Esophagus muscularis mucosa (tissue), 4 donors: ENCODE results near the gene ARL15. TPM values are rescaled to one million over a fixed set of nuclear protein-coding genes. Genes with fewer than 3 reads are reported as not detected.

Source experiments
- DNase-seq: peaks from one replicate; pipeline ENCODE4 v3.0.0-alpha.2; 2017; ENCODE audit errors: extremely low spot score
- H3K27ac ChIP-seq, 4 donors: fragments of 200-600 bp; sonication (generic); replicated peaks in 1 of 4; 1 replicate in 3 of 4; 2 replicates in 1 of 4; pipeline ENCODE4 v1.5.1; 2016 to 2019; ENCODE audit warnings: mild to moderate bottlenecking in 1 of 4
- H3K27me3 ChIP-seq, 4 donors: fragments of 200-600 bp; sonication (generic); one replicate each; pipeline versions ENCODE4 v1.5.1 to v1.6.0; 2016 to 2019
- H3K36me3 ChIP-seq, 4 donors: fragments of 200-600 bp; sonication (generic); one replicate each; pipeline ENCODE4 v1.5.1; 2016 to 2019
- H3K4me1 ChIP-seq, 4 donors: fragments of 200-600 bp; sonication (generic); one replicate each; pipeline ENCODE4 v1.5.1; 2016 to 2019
- H3K4me3 ChIP-seq, 4 donors: fragments of 200-600 bp; sonication (generic); 1 replicate in 2 of 4; 2 replicates in 2 of 4; pipeline ENCODE4 v1.5.1; 2016 to 2019; ENCODE audit warnings: mild to moderate bottlenecking in 4 of 4, moderate library complexity in 1 of 4
- H3K9me3 ChIP-seq, 4 donors: fragments of 200-600 bp; sonication (generic); 1 replicate in 3 of 4; 2 replicates in 1 of 4; pipeline ENCODE4 v1.5.1; 2016 to 2019
- EP300 ChIP-seq: sonication (generic); formaldehyde crosslinking; IDR thresholded peaks from one replicate; pipeline ENCODE4 v1.6.1; 2017; ENCODE audit warnings: antibody characterized with exemption
- POLR2A ChIP-seq: fragments of 450-650 bp; IDR thresholded peaks from one replicate; pipeline ENCODE4 v1.6.1; 2017; ENCODE audit warnings: antibody characterized with exemption, moderate library complexity, mild to moderate bottlenecking, low read depth
- POLR2AphosphoS5 ChIP-seq, 2 donors: sonication (generic); formaldehyde crosslinking; IDR thresholded peaks; one replicate each; pipeline ENCODE4 v1.6.1; 2017; ENCODE audit warnings: antibody characterized with exemption in 2 of 2
- WGBS: methylation state at CpG from one replicate; pipeline ENCODE4 v1.1.5; 2018; 5-methylcytosine and 5-hydroxymethylcytosine counted together
- intact Hi-C: fragments of 100-400 bp; cut with DNase I; formaldehyde crosslinking; loops from one replicate; pipeline ENCODE4 v1.15.1; 2023
- total RNA-seq, 4 donors: library from RNA; depleted of rRNA; stranded (reverse); fragments of >200 nt; gene quantifications; one replicate each; pipeline versions ENCODE4 v1.1.0 to v1.2.1, GENCODE V29; 2016
- TF ChIP-seq, protein P1 (sequence below), 3 experiments: fragments of 200-600 bp in 2 of 3; fragments of 450-650 bp in 1 of 3; sonication (generic) in 2 of 3; IDR thresholded peaks; one replicate each; pipeline ENCODE4 v1.5.1; 2017 to 2019; ENCODE audit warnings: antibody characterized with exemption in 3 of 3, mild to moderate bottlenecking in 2 of 3, moderate library complexity in 1 of 3

Gene ARL15
- total RNA-seq, 4 donors from 2014 or later = 11.6 to 21.6 (median 16.5) TPM

DNA sequence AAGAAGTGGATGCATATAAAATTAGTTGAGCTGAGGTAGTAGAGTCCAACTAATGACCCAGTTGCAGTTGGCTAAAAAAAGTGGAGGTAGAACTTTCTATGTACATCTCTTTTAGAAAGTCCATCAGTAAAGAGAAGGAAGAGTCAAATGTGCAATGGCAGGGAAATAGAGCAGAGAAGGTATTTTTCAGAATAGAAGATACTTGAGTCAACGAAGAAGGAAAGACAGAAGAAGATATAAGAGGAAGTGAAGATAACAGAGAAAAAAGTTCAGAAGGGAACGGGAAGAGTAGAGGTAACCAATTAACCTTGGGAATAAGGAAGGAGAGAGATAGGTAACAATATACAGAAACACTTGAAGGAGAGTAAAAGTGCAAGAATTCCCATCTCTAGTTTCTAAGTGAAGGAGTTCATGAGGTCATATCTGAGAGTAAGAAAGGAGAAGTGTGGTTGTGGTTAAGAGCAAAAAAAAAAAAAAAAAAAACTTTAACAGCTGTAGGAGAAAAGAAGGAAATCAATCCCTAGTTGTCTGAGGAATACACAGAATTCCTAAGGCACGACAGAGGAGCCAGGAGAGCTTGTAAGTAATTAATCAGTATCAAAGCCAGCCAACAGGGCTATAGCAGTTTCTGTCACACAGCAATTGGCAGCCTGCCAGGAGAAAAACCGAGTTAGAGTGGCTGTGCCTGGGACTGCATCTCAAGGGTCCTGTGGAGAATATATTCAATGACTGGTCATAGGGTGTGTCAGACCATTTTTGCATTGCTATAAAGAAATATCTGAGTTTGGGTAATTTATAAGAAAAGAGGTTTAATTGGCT lies 61.0 kb downstream of the ARL15 start:
- H3K36me3 ChIP-seq = no peaks in the 10 kb centered on the region
- no peak for TF ChIP-seq POLR2A
- no peak for TF ChIP-seq POLR2AphosphoS5 (IDR thresholded peaks at IDR 0.05)
- TF ChIP-seq, protein P1, sequence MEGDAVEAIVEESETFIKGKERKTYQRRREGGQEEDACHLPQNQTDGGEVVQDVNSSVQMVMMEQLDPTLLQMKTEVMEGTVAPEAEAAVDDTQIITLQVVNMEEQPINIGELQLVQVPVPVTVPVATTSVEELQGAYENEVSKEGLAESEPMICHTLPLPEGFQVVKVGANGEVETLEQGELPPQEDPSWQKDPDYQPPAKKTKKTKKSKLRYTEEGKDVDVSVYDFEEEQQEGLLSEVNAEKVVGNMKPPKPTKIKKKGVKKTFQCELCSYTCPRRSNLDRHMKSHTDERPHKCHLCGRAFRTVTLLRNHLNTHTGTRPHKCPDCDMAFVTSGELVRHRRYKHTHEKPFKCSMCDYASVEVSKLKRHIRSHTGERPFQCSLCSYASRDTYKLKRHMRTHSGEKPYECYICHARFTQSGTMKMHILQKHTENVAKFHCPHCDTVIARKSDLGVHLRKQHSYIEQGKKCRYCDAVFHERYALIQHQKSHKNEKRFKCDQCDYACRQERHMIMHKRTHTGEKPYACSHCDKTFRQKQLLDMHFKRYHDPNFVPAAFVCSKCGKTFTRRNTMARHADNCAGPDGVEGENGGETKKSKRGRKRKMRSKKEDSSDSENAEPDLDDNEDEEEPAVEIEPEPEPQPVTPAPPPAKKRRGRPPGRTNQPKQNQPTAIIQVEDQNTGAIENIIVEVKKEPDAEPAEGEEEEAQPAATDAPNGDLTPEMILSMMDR (IDR thresholded peaks at IDR 0.05) = no peak
- no peak for TF ChIP-seq EP300
- WGBS = 55% methylated on average over 4 of the region's 4 CpGs
- DNase-seq = no peak
- no peak overlapping the region for H3K27ac ChIP-seq
- no peak overlapping the region for H3K4me3 ChIP-seq
- no peaks in the 10 kb centered on the region for H3K9me3 ChIP-seq
- peaks cover 3 to 8% (median 7%) of the 10 kb centered on the region in 4 donors for H3K4me1 ChIP-seq
- no peaks in the 10 kb centered on the region for H3K27me3 ChIP-seq
- intact Hi-C loops = loop anchor here (5.0 kb wide), 1 partner anchor 243 kb away; no protein-coding TSS in a partner anchor

DNA sequence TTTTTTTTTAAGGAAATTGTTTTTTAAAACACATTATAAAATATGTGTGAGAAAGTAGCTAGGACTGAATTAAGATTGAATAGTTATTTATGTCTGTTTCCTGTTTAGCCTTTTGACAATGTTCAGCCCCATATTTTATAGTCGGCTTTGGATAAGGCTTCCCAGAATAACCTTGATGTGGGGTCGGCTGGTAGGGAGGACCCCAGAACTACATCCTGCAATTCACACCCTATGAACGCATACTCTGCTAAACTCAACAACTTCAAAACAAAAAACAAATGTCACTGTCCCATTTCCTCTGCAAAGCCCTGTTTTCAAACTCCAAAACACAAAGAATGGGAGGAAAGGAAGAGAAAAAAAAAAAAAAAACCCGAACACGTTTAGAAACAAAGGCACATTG lies 63.1 kb downstream of the ARL15 start:
- intact Hi-C loops = no loop called here
- no peak for DNase-seq
- WGBS = 77% methylated on average over 5 of the region's 5 CpGs
- Histone ChIP-seq H3K36me3 (no peaks in the 10 kb centered on the region), H3K9me3 (no peaks in the 10 kb centered on the region), H3K27ac (no peak overlapping the region), H3K4me1 (peaks cover 0 to 7% (median 6%) of the 10 kb centered on the region in 4 donors), H3K4me3 (no peak overlapping the region), H3K27me3 (no peaks in the 10 kb centered on the region)
- TF ChIP-seq EP300 (no peak), POLR2AphosphoS5 (IDR thresholded peaks at IDR 0.05) (no peak), POLR2A (no peak)
- TF ChIP-seq, protein P1 (IDR thresholded peaks at IDR 0.05) = no peak

DNA sequence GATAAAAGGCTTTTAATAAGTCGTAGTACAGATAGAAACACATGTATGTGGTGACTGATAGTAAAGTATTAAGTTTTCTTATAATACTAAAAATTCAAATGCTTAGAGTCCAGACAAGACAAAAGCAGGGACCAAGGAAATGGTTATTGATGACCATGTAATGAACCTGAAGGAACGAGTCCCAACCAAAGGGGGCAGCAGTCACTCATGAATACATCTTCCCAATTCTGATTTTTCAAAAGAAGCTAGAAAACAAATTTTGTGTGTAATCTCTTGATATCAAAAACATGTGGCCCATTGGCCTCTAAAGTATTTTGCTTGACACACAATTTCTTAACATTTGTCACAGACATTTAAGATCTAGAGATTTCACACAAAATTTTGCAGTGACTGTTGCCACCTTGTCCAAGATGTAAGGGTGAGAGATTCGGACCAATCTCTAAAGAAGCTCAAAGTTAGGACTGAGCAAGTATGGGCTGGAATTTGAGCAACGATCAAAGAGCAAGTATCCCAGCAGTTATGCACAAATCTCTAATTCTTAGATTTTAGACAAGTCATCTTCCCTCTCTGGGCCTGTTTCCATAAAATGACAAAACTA lies 66.8 kb downstream of the ARL15 start:
- 66% methylated on average over 4 of the region's 4 CpGs for WGBS
- TF ChIP-seq, protein P1 (IDR thresholded peaks at IDR 0.05) = peak; percentile 51 to 65 (median 52)
- no peak for TF ChIP-seq POLR2A
- TF ChIP-seq POLR2AphosphoS5 (IDR thresholded peaks at IDR 0.05) = no peak
- TF ChIP-seq EP300 = no peak
- Histone ChIP-seq H3K27ac (no peak overlapping the region), H3K27me3 (no peaks in the 10 kb centered on the region), H3K9me3 (no peaks in the 10 kb centered on the region), H3K4me3 (no peak overlapping the region), H3K4me1 (peaks cover 0 to 7% (median 0%) of the 10 kb centered on the region in 4 donors), H3K36me3 (no peaks in the 10 kb centered on the region)
- intact Hi-C loops = loop anchor here (5.0 kb wide), 2 partner anchors 174 to 244 kb away; no protein-coding TSS in a partner anchor
- DNase-seq = no peak

DNA sequence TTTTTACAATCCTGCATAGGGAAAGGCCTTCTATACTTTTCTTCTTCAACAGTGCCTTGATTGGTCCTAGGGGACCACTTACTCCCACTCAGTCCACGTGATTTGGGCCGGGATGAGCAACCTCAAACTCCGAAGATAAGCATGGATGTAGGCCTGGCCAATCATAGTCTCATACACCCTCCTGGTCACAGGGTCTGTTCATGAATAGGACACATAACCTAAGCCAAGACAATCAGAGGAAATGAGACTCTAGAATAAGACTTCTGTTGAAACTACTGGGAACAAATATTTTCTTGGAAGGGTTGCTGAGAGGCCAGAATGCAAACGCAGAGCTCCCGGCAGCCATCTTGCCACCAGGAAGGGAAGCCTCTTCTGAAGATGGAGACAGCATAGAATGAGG lies 68.1 kb downstream of the ARL15 start:
- H3K9me3 ChIP-seq = no peaks in the 10 kb centered on the region
- TF ChIP-seq POLR2AphosphoS5 (IDR thresholded peaks at IDR 0.05) (no peak), EP300 (no peak), POLR2A (no peak)
- TF ChIP-seq, protein P1 (IDR thresholded peaks at IDR 0.05) = no peak
- no peak overlapping the region for H3K4me3 ChIP-seq
- no peaks in the 10 kb centered on the region for H3K27me3 ChIP-seq
- H3K27ac ChIP-seq = no peak overlapping the region
- intact Hi-C loops = loop anchor here (5.0 kb wide), 2 partner anchors 175 to 245 kb away; no protein-coding TSS in a partner anchor
- 86% methylated on average over 5 of the region's 5 CpGs for WGBS
- no peaks in the 10 kb centered on the region for H3K36me3 ChIP-seq
- DNase-seq = no peak
- peaks cover 0 to 7% (median 0%) of the 10 kb centered on the region in 4 donors for H3K4me1 ChIP-seq
